H9 (cell line): ENCODE measurements around the gene CLIC3. TPM values are rescaled to one million over a fixed set of nuclear protein-coding genes. Genes with fewer than 3 reads are reported as not detected.

Source experiments
- DNase-seq: peaks from one replicate; pipeline ENCODE4 v3.0.0-alpha.2; 2017
- H2AFZ ChIP-seq: one replicate; pipeline ENCODE4 v1.6.1; 2013; ENCODE audit warnings: mild to moderate bottlenecking, low read length, control low read depth, moderate library complexity
- H2AK5ac ChIP-seq: 2 replicates; pipeline ENCODE4 v1.6.1; 2013; ENCODE audit warnings: low read length, control low read depth, mixed read lengths; ENCODE audit not compliant: insufficient read length
- H2BK120ac ChIP-seq: one replicate; pipeline ENCODE4 v1.6.1; 2013; ENCODE audit warnings: low read depth, mild to moderate bottlenecking, low read length, control low read depth, inconsistent platforms; ENCODE audit not compliant: poor library complexity, severe bottlenecking
- H2BK12ac ChIP-seq: 2 replicates; pipeline ENCODE4 v1.6.1; 2013; ENCODE audit warnings: low read length, control low read depth, mixed read lengths, low read depth; ENCODE audit not compliant: insufficient read length
- H2BK15ac ChIP-seq: 2 replicates; pipeline ENCODE4 v1.6.1; 2013; ENCODE audit warnings: low read depth, low read length, control low read depth
- H2BK20ac ChIP-seq: one replicate; pipeline ENCODE4 v1.6.1; 2013; ENCODE audit warnings: low read depth, mild to moderate bottlenecking, low read length, control low read depth, inconsistent platforms; ENCODE audit not compliant: poor library complexity, severe bottlenecking
- H2BK5ac ChIP-seq: 2 replicates; pipeline ENCODE4 v1.6.1; 2013; ENCODE audit warnings: low read length, control low read depth, mixed read lengths; ENCODE audit not compliant: insufficient read length
- H3K14ac ChIP-seq: 2 replicates; pipeline ENCODE4 v1.6.1; 2013; ENCODE audit warnings: low read length, control low read depth; ENCODE audit not compliant: insufficient read depth
- H3K18ac ChIP-seq: 2 replicates; pipeline ENCODE4 v1.6.1; 2013; ENCODE audit warnings: low read depth, mild to moderate bottlenecking, mixed read lengths, low read length, control low read depth; ENCODE audit not compliant: insufficient read length
- H3K23ac ChIP-seq: 2 replicates; pipeline ENCODE4 v1.6.1; 2013; ENCODE audit warnings: low read length, control low read depth, mixed read lengths, low read depth; ENCODE audit not compliant: insufficient read length
- H3K23me2 ChIP-seq: 2 replicates; pipeline ENCODE4 v1.6.1; 2013; ENCODE audit warnings: low read depth, mild to moderate bottlenecking, mixed read lengths, low read length, control low read depth; ENCODE audit not compliant: insufficient read length, poor library complexity, severe bottlenecking
- H3K27ac ChIP-seq: 2 replicates; pipeline ENCODE4 v1.5.1; 2013; ENCODE audit warnings: low read length, control low read depth, mixed read lengths, low read depth; ENCODE audit not compliant: insufficient read length
- H3K27me3 ChIP-seq: 2 replicates; pipeline ENCODE4 v1.6.1; 2013; ENCODE audit warnings: low read length, control low read depth, inconsistent platforms; ENCODE audit not compliant: insufficient read depth
- H3K4ac ChIP-seq: 2 replicates; pipeline ENCODE4 v1.6.1; 2013; ENCODE audit warnings: low read depth, mild to moderate bottlenecking, control low read depth, inconsistent platforms, low read length, moderate library complexity
- H3K4me1 ChIP-seq: 2 replicates; pipeline ENCODE4 v1.6.1; 2013; ENCODE audit warnings: low read length, control low read depth, inconsistent platforms; ENCODE audit not compliant: insufficient read depth
- H3K4me2 ChIP-seq: 2 replicates; pipeline ENCODE4 v1.6.1; 2013; ENCODE audit warnings: low read length, control low read depth, mixed read lengths; ENCODE audit not compliant: insufficient read length, insufficient read depth
- H3K56ac ChIP-seq: 2 replicates; pipeline ENCODE4 v1.6.1; 2013; ENCODE audit warnings: low read depth, mild to moderate bottlenecking, mixed read lengths, low read length, control low read depth; ENCODE audit not compliant: insufficient read length
- H3K79me1 ChIP-seq: 2 replicates; pipeline ENCODE4 v1.6.1; 2013; ENCODE audit warnings: low read depth, mild to moderate bottlenecking, moderate library complexity, low read length, control low read depth, inconsistent platforms; ENCODE audit not compliant: insufficient read depth, poor library complexity, severe bottlenecking
- H3K79me2 ChIP-seq: 2 replicates; pipeline ENCODE4 v1.6.1; 2013; ENCODE audit warnings: low read length, control low read depth, inconsistent platforms; ENCODE audit not compliant: insufficient read depth
- H3K9ac ChIP-seq: 2 replicates; pipeline ENCODE4 v1.6.1; 2013; ENCODE audit warnings: low read length, control low read depth, mixed read lengths; ENCODE audit not compliant: insufficient read length; ENCODE audit errors: extremely low read depth
- H3K9me3 ChIP-seq: one replicate; pipeline ENCODE4 v1.6.1; 2013; ENCODE audit warnings: low read depth, low read length, inconsistent platforms; ENCODE audit not compliant: control insufficient read depth
- H3T11ph ChIP-seq: one replicate; pipeline ENCODE4 v1.6.1; 2013; ENCODE audit warnings: mild to moderate bottlenecking, low read length, control low read depth, inconsistent platforms
- H4K20me1 ChIP-seq: one replicate; pipeline ENCODE4 v1.6.1; 2013; ENCODE audit not compliant: control insufficient read depth, insufficient read length, insufficient read depth
- H4K5ac ChIP-seq: 2 replicates; pipeline ENCODE4 v1.6.1; 2013; ENCODE audit warnings: low read depth, mild to moderate bottlenecking, mixed read lengths, low read length, control low read depth; ENCODE audit not compliant: insufficient read length
- H4K8ac ChIP-seq: replicated peaks from 2 replicates; pipeline ENCODE4 v1.6.1; 2013; ENCODE audit warnings: low read length, control low read depth, mixed read lengths, low read depth; ENCODE audit not compliant: insufficient read length
- H4K91ac ChIP-seq: 2 replicates; pipeline ENCODE4 v1.6.1; 2013; ENCODE audit warnings: low read depth, mild to moderate bottlenecking, moderate library complexity, mixed read lengths, low read length, control low read depth; ENCODE audit not compliant: insufficient read length
- H3K27ac Mint-ChIP-seq, 3 experiments: 2 replicates in 2 of 3; 3 replicates in 1 of 3; pipeline ENCODE4 v1.8.0; 2020 to 2021; ENCODE audit warnings: mixed read lengths in 3 of 3, mild to moderate bottlenecking in 1 of 3, moderate library complexity in 1 of 3
- H3K27me3 Mint-ChIP-seq: 2 replicates; pipeline ENCODE4 v1.8.0; 2021; ENCODE audit warnings: low read depth, mild to moderate bottlenecking, moderate library complexity, mixed read lengths
- H3K36me3 Mint-ChIP-seq, 3 experiments: 2 replicates in 2 of 3; 3 replicates in 1 of 3; pipeline ENCODE4 v1.8.0; 2020 to 2021; ENCODE audit warnings: low read depth in 3 of 3, mixed read lengths in 3 of 3; ENCODE audit not compliant: insufficient read depth in 1 of 3
- H3K4me1 Mint-ChIP-seq, 2 experiments: 2 replicates each; pipeline ENCODE4 v1.8.0; 2020; ENCODE audit warnings: mixed read lengths in 2 of 2
- H3K4me3 Mint-ChIP-seq, 2 experiments: 2 replicates in 1 of 2; 3 replicates in 1 of 2; pipeline ENCODE4 v1.8.0; 2020 to 2021; ENCODE audit warnings: mild to moderate bottlenecking in 2 of 2, mixed read lengths in 2 of 2, moderate library complexity in 1 of 2
- H3K9me3 Mint-ChIP-seq, 2 experiments: 2 replicates in 1 of 2; 3 replicates in 1 of 2; pipeline ENCODE4 v1.8.0; 2020; ENCODE audit warnings: mild to moderate bottlenecking in 2 of 2, mixed read lengths in 2 of 2, moderate library complexity in 1 of 2
- WGBS: extraction: QIAGEN DNeasy Blood & Tissue Kit; methylation state at CpG from one replicate; pipeline ENCODE4 v1.1.7; 2013; ENCODE audit warnings: missing lambda C conversion rate, low lambda C conversion rate, mixed read lengths; ENCODE audit not compliant: insufficient read length; ENCODE audit errors: extremely low coverage; 5-methylcytosine and 5-hydroxymethylcytosine counted together
- total RNA-seq: library from RNA; stranded (reverse); gene quantifications from 2 replicates; pipeline ENCODE4 v1.2.1, GENCODE V29; 2021
- TF ChIP-seq, protein P1 (sequence below): fragments of 200-600 bp; sonication (generic); conservative IDR thresholded peaks from 3 replicates; pipeline ENCODE4 v1.8.0; 2021; ENCODE audit warnings: antibody characterized with exemption, mild to moderate bottlenecking

The CLIC3 gene
- total RNA-seq, 1 experiment from 2014 or later: 0.31 TPM

DNA sequence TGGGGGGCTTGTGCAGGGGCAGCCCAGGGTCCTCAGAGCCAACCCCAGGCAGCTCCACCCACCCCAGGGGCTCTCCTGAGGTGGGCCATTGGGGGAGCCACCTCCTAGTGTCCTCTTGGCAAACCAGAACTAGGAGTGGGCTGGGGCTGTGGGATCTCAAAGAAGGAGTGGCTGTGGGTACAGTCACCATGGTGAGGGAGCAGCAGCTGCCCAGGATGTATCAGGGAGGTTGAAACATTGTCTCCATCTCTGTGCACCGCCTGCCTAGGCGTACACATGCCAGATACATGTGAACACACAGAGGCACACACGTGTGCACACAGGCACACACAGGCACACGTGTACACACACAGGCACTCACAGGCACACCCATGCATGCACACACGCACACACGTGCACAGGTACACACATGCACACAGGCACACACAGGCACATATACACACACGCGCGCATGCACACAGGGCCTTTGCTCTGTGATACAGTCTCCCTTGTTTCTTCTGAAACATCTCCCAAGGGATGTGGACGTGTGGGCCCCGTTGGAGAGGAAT lies 33.6 kb downstream of the CLIC3 start:
- H2BK5ac ChIP-seq: no peak overlapping the region
- H4K20me1 ChIP-seq: peaks cover 1% of the 10 kb centered on the region
- H3K4me1 ChIP-seq: peaks cover 2% of the 10 kb centered on the region; the same call in 1 of the 2 replicates
- H3K9me3 ChIP-seq: no peaks in the 10 kb centered on the region
- no peak overlapping the region for H3K4me2 ChIP-seq
- H3K56ac ChIP-seq: no peak overlapping the region
- Mint-ChIP-seq H3K4me1 (peaks cover 7 to 15% of the 10 kb centered on the region in 2 experiments), H3K27ac (no peak overlapping the region; a peak in 1 of 7 replicates), H3K36me3 (no peaks in the 10 kb centered on the region), H3K9me3 (no peaks in the 10 kb centered on the region), H3K27me3 (peaks cover 17% of the 10 kb centered on the region), H3K4me3 (no peak overlapping the region)
- no peak overlapping the region for H3K4ac ChIP-seq
- no CpG with 5 or more reads among the region's 11 CpGs for WGBS
- H2AK5ac ChIP-seq: no peak overlapping the region
- no peak overlapping the region for H3K9ac ChIP-seq
- no peaks in the 10 kb centered on the region for H3K27me3 ChIP-seq
- TF ChIP-seq, protein P1, sequence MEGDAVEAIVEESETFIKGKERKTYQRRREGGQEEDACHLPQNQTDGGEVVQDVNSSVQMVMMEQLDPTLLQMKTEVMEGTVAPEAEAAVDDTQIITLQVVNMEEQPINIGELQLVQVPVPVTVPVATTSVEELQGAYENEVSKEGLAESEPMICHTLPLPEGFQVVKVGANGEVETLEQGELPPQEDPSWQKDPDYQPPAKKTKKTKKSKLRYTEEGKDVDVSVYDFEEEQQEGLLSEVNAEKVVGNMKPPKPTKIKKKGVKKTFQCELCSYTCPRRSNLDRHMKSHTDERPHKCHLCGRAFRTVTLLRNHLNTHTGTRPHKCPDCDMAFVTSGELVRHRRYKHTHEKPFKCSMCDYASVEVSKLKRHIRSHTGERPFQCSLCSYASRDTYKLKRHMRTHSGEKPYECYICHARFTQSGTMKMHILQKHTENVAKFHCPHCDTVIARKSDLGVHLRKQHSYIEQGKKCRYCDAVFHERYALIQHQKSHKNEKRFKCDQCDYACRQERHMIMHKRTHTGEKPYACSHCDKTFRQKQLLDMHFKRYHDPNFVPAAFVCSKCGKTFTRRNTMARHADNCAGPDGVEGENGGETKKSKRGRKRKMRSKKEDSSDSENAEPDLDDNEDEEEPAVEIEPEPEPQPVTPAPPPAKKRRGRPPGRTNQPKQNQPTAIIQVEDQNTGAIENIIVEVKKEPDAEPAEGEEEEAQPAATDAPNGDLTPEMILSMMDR: no peak
- H2BK12ac ChIP-seq: no peak overlapping the region
- no peak overlapping the region for H3K18ac ChIP-seq
- H2BK20ac ChIP-seq: no peak overlapping the region
- H3K23ac ChIP-seq: no peak overlapping the region
- no peak overlapping the region for H4K5ac ChIP-seq
- DNase-seq: no peak
- no peak overlapping the region for H4K8ac ChIP-seq
- no peaks in the 10 kb centered on the region for H3K79me2 ChIP-seq
- no peaks in the 10 kb centered on the region for H3K79me1 ChIP-seq
- H3K14ac ChIP-seq: no peak overlapping the region
- no peak overlapping the region for H2BK15ac ChIP-seq
- H2BK120ac ChIP-seq: no peak overlapping the region
- no peak overlapping the region for H3K27ac ChIP-seq
- no peak overlapping the region for H2AFZ ChIP-seq
- no peaks in the 10 kb centered on the region for H3K23me2 ChIP-seq
- H4K91ac ChIP-seq: no peak overlapping the region
- H3T11ph ChIP-seq: no peak overlapping the region
